ENCODE results near the gene NF1. TPM values are rescaled to one million over a fixed set of nuclear protein-coding genes. Genes with fewer than 3 reads are reported as not detected.
"Not testable (repeated sequence)": the region's sequence is repeated elsewhere in the genome, so short reads cannot be mapped to it uniquely, and the experiment has no call there.

NF1 gene
- total and polyA plus RNA-seq, 2 donors (not counting 1 experiment from before 2014, with no cell fraction given) = 10.8 to 27.7 TPM

GRCh38 chr17:31381165-31381668, 286.4 kb downstream of the NF1 start:
- H2AFZ ChIP-seq (ENCODE audit: insufficient read depth, low read depth, low read length, poor library complexity, severe bottlenecking) = no peak overlapping the region
- H3K9ac ChIP-seq (ENCODE audit: low read length) = no peak overlapping the region
- ChIA-PET POLR2A (no interaction called here), CTCF (no interaction called here)
- H3K4me2 ChIP-seq (replicated peaks; ENCODE audit: low read depth, low read length, poor library complexity, severe bottlenecking) = no peak overlapping the region
- no peak overlapping the region for H3K4me3 Mint-ChIP-seq
- H3K36me3 ChIP-seq (replicated peaks in 1 of 2; ENCODE audit: control extremely low read depth in 1 of 2, control insufficient read depth in 1 of 2, extremely low read depth in 1 of 2, insufficient read depth in 2 of 2, low read length in 1 of 2) = no peaks in the 10 kb centered on the region
- TF ChIP-seq EZH2 (IDR thresholded peaks at IDR 0.05; ENCODE audit: borderline replicate concordance, insufficient read depth, low read depth, low read length, poor library complexity, severe bottlenecking) (no peak), CTCF (IDR thresholded peaks at IDR 0.05) (no peak)
- H3K79me2 ChIP-seq (ENCODE audit: control insufficient read depth, insufficient read depth, low read length) = no peaks in the 10 kb centered on the region
- no peak overlapping the region for H3K27ac ChIP-seq (ENCODE audit: low read length in 2 of 2)
- H3K27me3 ChIP-seq (replicated peaks in 1 of 4; ENCODE audit: control extremely low read depth in 1 of 4, control insufficient read depth in 3 of 4, insufficient read depth in 4 of 4, low read length in 3 of 4) = no peaks in the 10 kb centered on the region
- no peaks in the 10 kb centered on the region for H3K9me3 ChIP-seq (ENCODE audit: control extremely low read depth in 1 of 3, control insufficient read depth in 2 of 3, insufficient read depth in 1 of 3, low read length in 2 of 3)
- intact Hi-C loops (cut with micrococcal nuclease) = no loop called here
- ATAC-seq (ENCODE audit: low read depth) (no peak), DNase-seq (no peak)
- no peaks in the 10 kb centered on the region for H3K27me3 Mint-ChIP-seq
- H4K20me1 ChIP-seq (ENCODE audit: control insufficient read depth, insufficient read depth, low read length, poor library complexity, severe bottlenecking) = no peaks in the 10 kb centered on the region
- H3K4me1 Mint-ChIP-seq = no peaks in the 10 kb centered on the region
- no peaks in the 10 kb centered on the region for H3K9me3 Mint-ChIP-seq (ENCODE audit: insufficient read depth)
- H3K4me3 ChIP-seq (ENCODE audit: control extremely low read depth in 1 of 5, extremely low read depth in 1 of 5, insufficient read depth in 1 of 5, low read depth in 2 of 5, low read length in 4 of 5) = no peak overlapping the region
- H3K4me1 ChIP-seq (ENCODE audit: control insufficient read depth in 2 of 2, insufficient read depth in 2 of 2, low read length in 2 of 2) = no peaks in the 10 kb centered on the region
- no peak overlapping the region for H3K27ac Mint-ChIP-seq

DNA sequence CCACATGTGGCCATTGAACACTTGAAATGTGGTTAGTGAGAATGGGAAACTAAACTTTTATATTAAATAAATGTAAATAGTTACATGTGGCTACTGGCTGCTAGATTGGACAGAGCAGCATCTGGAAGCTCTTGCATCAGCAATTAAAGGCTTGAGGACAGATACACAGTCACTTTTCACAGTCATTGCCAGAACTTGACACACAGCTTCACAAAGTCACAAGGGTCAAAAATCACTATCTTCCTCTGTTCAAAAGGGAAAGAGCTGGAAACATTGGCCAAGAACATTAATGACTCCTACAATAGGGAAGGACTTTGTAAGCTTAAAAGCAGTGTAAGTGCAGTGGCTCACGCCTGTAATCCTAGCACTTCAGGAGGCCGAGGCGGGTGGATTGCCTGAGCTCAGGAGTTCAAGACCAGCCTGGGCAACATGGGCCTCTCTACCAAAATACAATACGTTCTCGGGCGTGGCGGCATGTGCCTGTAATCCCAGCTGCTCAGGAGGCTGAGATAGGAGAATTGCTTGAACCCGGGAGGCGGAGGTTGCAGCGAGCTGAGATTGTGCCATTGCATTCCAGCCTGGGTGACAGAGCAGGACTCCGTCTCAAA, 288.0 kb downstream of the NF1 start:
- H3K4me1 ChIP-seq (ENCODE audit: control insufficient read depth in 2 of 2, insufficient read depth in 2 of 2, low read length in 2 of 2) = not testable (repeated sequence)

DNA sequence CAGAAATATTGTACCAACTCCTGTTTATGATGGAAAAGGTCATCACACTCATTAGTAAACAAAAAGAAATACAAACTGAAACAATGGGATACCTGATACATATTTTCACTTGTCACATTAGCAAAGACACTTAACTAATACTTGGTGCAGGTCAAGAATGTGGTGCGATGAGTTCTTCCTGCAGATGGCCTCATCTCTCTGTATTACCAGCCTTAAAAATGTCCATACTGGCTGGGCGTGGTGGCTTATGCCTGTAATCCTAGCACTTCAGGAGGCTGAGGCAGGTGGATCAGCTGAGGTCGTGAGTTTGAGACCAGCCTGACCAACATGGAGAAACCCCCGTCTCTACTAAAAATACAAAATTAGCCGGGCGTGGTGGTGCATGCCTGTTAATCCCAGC, 288.7 kb downstream of the NF1 start:
- H3K4me1 Mint-ChIP-seq; H3K9ac ChIP-seq (ENCODE audit: low read length); H3K27ac ChIP-seq (ENCODE audit: low read length in 2 of 2); H3K9me3 ChIP-seq (ENCODE audit: control extremely low read depth in 1 of 3, control insufficient read depth in 2 of 3, insufficient read depth in 1 of 3, low read length in 2 of 3); H3K4me3 Mint-ChIP-seq; H3K4me1 ChIP-seq (ENCODE audit: control insufficient read depth in 2 of 2, insufficient read depth in 2 of 2, low read length in 2 of 2); DNase-seq; ATAC-seq (ENCODE audit: low read depth); H4K20me1 ChIP-seq (ENCODE audit: control insufficient read depth, insufficient read depth, low read length, poor library complexity, severe bottlenecking); H3K9me3 Mint-ChIP-seq (ENCODE audit: insufficient read depth); H2AFZ ChIP-seq (ENCODE audit: insufficient read depth, low read depth, low read length, poor library complexity, severe bottlenecking); H3K4me3 ChIP-seq (ENCODE audit: control extremely low read depth in 1 of 5, extremely low read depth in 1 of 5, insufficient read depth in 1 of 5, low read depth in 2 of 5, low read length in 4 of 5); H3K27me3 Mint-ChIP-seq; H3K27me3 ChIP-seq (replicated peaks in 1 of 4; ENCODE audit: control extremely low read depth in 1 of 4, control insufficient read depth in 3 of 4, insufficient read depth in 4 of 4, low read length in 3 of 4); H3K27ac Mint-ChIP-seq; H3K4me2 ChIP-seq (replicated peaks; ENCODE audit: low read depth, low read length, poor library complexity, severe bottlenecking); H3K36me3 ChIP-seq (replicated peaks in 1 of 2; ENCODE audit: control extremely low read depth in 1 of 2, control insufficient read depth in 1 of 2, extremely low read depth in 1 of 2, insufficient read depth in 2 of 2, low read length in 1 of 2); H3K79me2 ChIP-seq (ENCODE audit: control insufficient read depth, insufficient read depth, low read length); POLR2A ChIA-PET; intact Hi-C loops (cut with micrococcal nuclease): not testable (repeated sequence)
- WGBS (ENCODE audit: insufficient coverage) = 97% methylated on average over 6 of the region's 6 CpGs
- CTCF ChIA-PET = interaction anchor here (0.9 to 2.2 kb wide), 2 partner anchors 11 to 81 kb away, joined by 3 to 9 read pairs; no protein-coding TSS in a partner anchor

More for the DNA sequence above, 288.0 kb downstream of the NF1 start:
- H4K20me1 ChIP-seq (ENCODE audit: control insufficient read depth, insufficient read depth, low read length, poor library complexity, severe bottlenecking); H3K27me3 ChIP-seq (replicated peaks in 1 of 4; ENCODE audit: control extremely low read depth in 1 of 4, control insufficient read depth in 3 of 4, insufficient read depth in 4 of 4, low read length in 3 of 4); H3K4me2 ChIP-seq (replicated peaks; ENCODE audit: low read depth, low read length, poor library complexity, severe bottlenecking); DNase-seq; H3K9ac ChIP-seq (ENCODE audit: low read length); H3K27ac Mint-ChIP-seq; H2AFZ ChIP-seq (ENCODE audit: insufficient read depth, low read depth, low read length, poor library complexity, severe bottlenecking); H3K27me3 Mint-ChIP-seq; intact Hi-C loops (cut with micrococcal nuclease); H3K4me1 Mint-ChIP-seq; H3K9me3 Mint-ChIP-seq (ENCODE audit: insufficient read depth); H3K4me3 ChIP-seq (ENCODE audit: control extremely low read depth in 1 of 5, extremely low read depth in 1 of 5, insufficient read depth in 1 of 5, low read depth in 2 of 5, low read length in 4 of 5); H3K9me3 ChIP-seq (ENCODE audit: control extremely low read depth in 1 of 3, control insufficient read depth in 2 of 3, insufficient read depth in 1 of 3, low read length in 2 of 3); H3K36me3 ChIP-seq (replicated peaks in 1 of 2; ENCODE audit: control extremely low read depth in 1 of 2, control insufficient read depth in 1 of 2, extremely low read depth in 1 of 2, insufficient read depth in 2 of 2, low read length in 1 of 2); H3K27ac ChIP-seq (ENCODE audit: low read length in 2 of 2); POLR2A ChIA-PET; H3K79me2 ChIP-seq (ENCODE audit: control insufficient read depth, insufficient read depth, low read length); H3K4me3 Mint-ChIP-seq; ATAC-seq (ENCODE audit: low read depth): not testable (repeated sequence)
- CTCF ChIA-PET = interaction anchor here (0.6 to 2.2 kb wide), 3 partner anchors 10 to 598 kb away, joined by 3 to 9 read pairs (median 4); no protein-coding TSS in a partner anchor
- WGBS (ENCODE audit: insufficient coverage) = 97% methylated on average over 4 of the region's 11 CpGs
